A673 (cell line): Measurements from ENCODE around the gene LPCAT1.

Experiments used
- EZH2 ChIP-seq: fragments of 200-600 bp; sonication (generic); IDR thresholded peaks from 2 replicates; pipeline ENCODE4 v1.6.1; 2017; ENCODE audit warnings: borderline replicate concordance, low read depth, mild to moderate bottlenecking, mixed read lengths, antibody characterized with exemption, low read length; ENCODE audit not compliant: poor library complexity, severe bottlenecking
- TF ChIP-seq, protein P1 (sequence below): fragments of 300-800, 200-600 bp; sonication (generic); conservative IDR thresholded peaks from 2 replicates; pipeline ENCODE4 v1.5.1; 2017; ENCODE audit warnings: low read depth, mild to moderate bottlenecking, antibody characterized with exemption, low read length, moderate library complexity, mixed read lengths

DNA sequence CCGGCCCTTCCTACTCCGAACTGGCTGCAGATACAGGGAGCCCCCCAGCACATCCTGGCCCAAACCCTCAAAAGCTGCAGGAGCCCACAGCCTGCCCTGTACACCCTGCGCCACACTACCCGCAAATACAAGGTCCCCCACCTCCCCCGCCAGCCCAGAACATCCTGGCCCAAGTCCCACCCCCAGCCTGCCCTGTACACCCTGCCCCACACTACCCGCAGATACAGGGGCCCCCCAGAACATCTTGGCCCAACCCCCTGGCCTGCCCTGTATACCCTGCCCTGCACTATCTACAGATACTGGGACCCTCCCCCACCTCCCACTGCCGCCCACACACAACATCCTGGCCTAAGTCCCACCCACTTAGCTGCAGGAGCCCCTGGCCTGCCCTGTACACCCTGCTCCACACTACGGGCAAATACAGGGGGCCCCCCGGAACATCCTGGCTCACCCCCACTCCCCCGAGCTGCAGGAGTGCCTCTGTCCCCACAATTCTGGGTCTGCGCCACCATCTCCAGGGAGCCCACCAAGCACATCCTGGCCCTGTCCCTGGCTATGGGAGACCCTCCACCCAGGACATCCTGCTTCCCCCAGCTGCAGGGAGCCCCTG lies 8.3 kb downstream of the LPCAT1 start:
- TF ChIP-seq, protein P1, sequence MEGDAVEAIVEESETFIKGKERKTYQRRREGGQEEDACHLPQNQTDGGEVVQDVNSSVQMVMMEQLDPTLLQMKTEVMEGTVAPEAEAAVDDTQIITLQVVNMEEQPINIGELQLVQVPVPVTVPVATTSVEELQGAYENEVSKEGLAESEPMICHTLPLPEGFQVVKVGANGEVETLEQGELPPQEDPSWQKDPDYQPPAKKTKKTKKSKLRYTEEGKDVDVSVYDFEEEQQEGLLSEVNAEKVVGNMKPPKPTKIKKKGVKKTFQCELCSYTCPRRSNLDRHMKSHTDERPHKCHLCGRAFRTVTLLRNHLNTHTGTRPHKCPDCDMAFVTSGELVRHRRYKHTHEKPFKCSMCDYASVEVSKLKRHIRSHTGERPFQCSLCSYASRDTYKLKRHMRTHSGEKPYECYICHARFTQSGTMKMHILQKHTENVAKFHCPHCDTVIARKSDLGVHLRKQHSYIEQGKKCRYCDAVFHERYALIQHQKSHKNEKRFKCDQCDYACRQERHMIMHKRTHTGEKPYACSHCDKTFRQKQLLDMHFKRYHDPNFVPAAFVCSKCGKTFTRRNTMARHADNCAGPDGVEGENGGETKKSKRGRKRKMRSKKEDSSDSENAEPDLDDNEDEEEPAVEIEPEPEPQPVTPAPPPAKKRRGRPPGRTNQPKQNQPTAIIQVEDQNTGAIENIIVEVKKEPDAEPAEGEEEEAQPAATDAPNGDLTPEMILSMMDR, result no peak
- no peak for TF ChIP-seq EZH2
